Measurements from ENCODE around the gene CMTM7.

Gene CMTM7

GRCh38 chr3:32498992-32499391, 107.3 kb downstream of the CMTM7 start:
- Histone ChIP-seq H3K4me3 (ENCODE audit: low read depth, low read length) (no peak overlapping the region), H3K9me3 (ENCODE audit: control insufficient read depth, low read length) (no peaks in the 10 kb centered on the region), H3K79me2 (peaks cover 10% of the 10 kb centered on the region), H3K4me2 (ENCODE audit: low read length) (no peak overlapping the region), H3K9ac (no peak overlapping the region), H3K27me3 (ENCODE audit: control insufficient read depth, insufficient read depth, low read length) (no peaks in the 10 kb centered on the region), H3K4me1 (peaks cover 2% of the 10 kb centered on the region), H2AFZ (no peak overlapping the region), H3K27ac (no peak overlapping the region), H3K36me3 (ENCODE audit: control insufficient read depth, insufficient read depth, low read length) (no peaks in the 10 kb centered on the region)
- TF ChIP-seq CTCF (IDR thresholded peaks at IDR 0.05), result no peak

- H3K27ac ChIP-seq, result no peak overlapping the region
- no peaks in the 10 kb centered on the region for H3K27me3 ChIP-seq (ENCODE audit: control insufficient read depth, insufficient read depth, low read length)
- H3K36me3 ChIP-seq (ENCODE audit: control insufficient read depth, insufficient read depth, low read length), result no peaks in the 10 kb centered on the region
- TF ChIP-seq CTCF (IDR thresholded peaks at IDR 0.05), result no peak
- H3K4me1 ChIP-seq, result peaks cover 2% of the 10 kb centered on the region
- no peak overlapping the region for H3K4me2 ChIP-seq (ENCODE audit: low read length)
- no peak overlapping the region for H3K4me3 ChIP-seq (ENCODE audit: low read depth, low read length)
- no peaks in the 10 kb centered on the region for H3K9me3 ChIP-seq (ENCODE audit: control insufficient read depth, low read length)
- H2AFZ ChIP-seq, result no peak overlapping the region
- peaks cover 10% of the 10 kb centered on the region for H3K79me2 ChIP-seq
- no peak overlapping the region for H3K9ac ChIP-seq
Observed at GRCh38 chr3:32499585-32499984, 107.9 kb downstream of the CMTM7 start.

- H3K9me3 ChIP-seq (ENCODE audit: control insufficient read depth, low read length), result no peaks in the 10 kb centered on the region
- no peaks in the 10 kb centered on the region for H3K36me3 ChIP-seq (ENCODE audit: control insufficient read depth, insufficient read depth, low read length)
- no peaks in the 10 kb centered on the region for H3K27me3 ChIP-seq (ENCODE audit: control insufficient read depth, insufficient read depth, low read length)
- no peak overlapping the region for H3K4me3 ChIP-seq (ENCODE audit: low read depth, low read length)
- no peak overlapping the region for H3K9ac ChIP-seq
- peaks cover 10% of the 10 kb centered on the region for H3K79me2 ChIP-seq
- no peak overlapping the region for H3K27ac ChIP-seq
- no peak overlapping the region for H2AFZ ChIP-seq
- peaks cover 2% of the 10 kb centered on the region for H3K4me1 ChIP-seq
- TF ChIP-seq CTCF (IDR thresholded peaks at IDR 0.05), result no peak
- no peak overlapping the region for H3K4me2 ChIP-seq (ENCODE audit: low read length)
Observed at GRCh38 chr3:32500231-32500630, 108.6 kb downstream of the CMTM7 start.

DNA sequence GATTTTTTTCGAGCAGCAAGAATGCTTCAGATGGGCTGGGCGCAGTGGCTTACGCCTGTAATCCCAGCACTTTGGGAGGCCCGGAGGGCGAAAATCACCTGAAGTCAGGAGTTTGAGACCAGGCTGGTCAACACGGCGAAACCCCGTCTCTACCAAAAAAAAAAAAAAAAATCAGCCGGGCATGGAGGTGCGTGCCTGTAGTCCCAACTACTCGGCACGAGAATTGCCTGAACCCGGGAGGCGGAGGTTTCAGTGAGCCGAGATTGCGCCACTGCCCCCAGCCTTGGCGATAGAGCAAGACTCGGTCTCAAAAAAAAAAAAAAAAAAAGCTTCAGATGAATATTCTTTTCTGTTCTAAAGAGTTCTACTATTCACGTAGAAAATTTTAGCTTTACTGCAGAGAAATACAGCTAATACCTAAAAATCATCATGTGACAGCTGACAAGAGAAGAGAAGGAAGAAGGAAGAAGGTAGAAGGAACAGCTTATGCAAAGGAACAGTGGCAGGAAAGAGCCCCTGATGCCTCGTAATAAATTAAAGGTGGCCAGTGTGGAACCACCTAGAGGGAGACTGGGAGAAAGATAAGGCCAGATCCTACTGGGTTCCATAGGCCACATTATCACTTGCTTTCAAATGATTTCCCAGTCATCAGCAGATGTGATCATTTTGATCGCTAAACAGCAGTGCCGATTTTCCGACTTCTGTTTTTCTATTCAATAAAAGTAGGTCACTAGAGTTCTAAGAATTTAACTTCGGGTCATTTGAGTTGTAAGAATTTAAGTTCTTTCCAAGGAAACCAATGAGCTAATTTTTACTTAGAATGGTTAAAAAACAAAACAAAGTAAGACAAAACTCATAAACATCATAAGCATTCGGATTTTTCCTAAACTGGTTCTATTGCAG, 109.5 kb downstream of the CMTM7 start:
- Histone ChIP-seq H3K9ac (no peak overlapping the region), H3K4me1 (peaks cover 2% of the 10 kb centered on the region), H2AFZ (no peak overlapping the region)

More for the DNA sequence above, 109.5 kb downstream of the CMTM7 start:
- peaks cover 10% of the 10 kb centered on the region for H3K79me2 ChIP-seq
- H3K36me3 ChIP-seq (ENCODE audit: control insufficient read depth, insufficient read depth, low read length), result no peaks in the 10 kb centered on the region
- H3K4me3 ChIP-seq (ENCODE audit: low read depth, low read length), result peak overlapping the region; percentile 79
- H3K4me2 ChIP-seq (ENCODE audit: low read length), result peak overlapping the region; percentile 77
- no peaks in the 10 kb centered on the region for H3K27me3 ChIP-seq (ENCODE audit: control insufficient read depth, insufficient read depth, low read length)
- H3K9me3 ChIP-seq (ENCODE audit: control insufficient read depth, low read length), result no peaks in the 10 kb centered on the region
- no peak for TF ChIP-seq CTCF (IDR thresholded peaks at IDR 0.05)
- no peak overlapping the region for H3K27ac ChIP-seq
